Epithelial cell of proximal tubule (primary cell): ENCODE results near the gene ELOVL2. TPM values are rescaled to one million over a fixed set of nuclear protein-coding genes. Genes with fewer than 3 reads are reported as not detected.

ENCODE experiments used
- DNase-seq: peaks from one replicate; pipeline ENCODE4 v3.0.0-alpha.2; 2011; ENCODE audit warnings: low read depth
- H3K4me3 ChIP-seq: 2 replicates; pipeline ENCODE4 v1.5.1; 2011; ENCODE audit warnings: low read depth, mild to moderate bottlenecking, low read length
- total RNA-seq: library from RNA; depleted of rRNA; stranded (reverse); fragments of >200 nt; gene quantifications from 2 replicates; pipeline ENCODE4 v1.2.3, GENCODE V29; 2015
- TF ChIP-seq, protein P1 (sequence below): conservative IDR thresholded peaks from 2 replicates; pipeline ENCODE4 v1.5.1; 2012; ENCODE audit warnings: low read depth, mild to moderate bottlenecking, low read length

The ELOVL2 gene
- total RNA-seq, 1 donor from 2014 or later, result 1.3 TPM

DNA sequence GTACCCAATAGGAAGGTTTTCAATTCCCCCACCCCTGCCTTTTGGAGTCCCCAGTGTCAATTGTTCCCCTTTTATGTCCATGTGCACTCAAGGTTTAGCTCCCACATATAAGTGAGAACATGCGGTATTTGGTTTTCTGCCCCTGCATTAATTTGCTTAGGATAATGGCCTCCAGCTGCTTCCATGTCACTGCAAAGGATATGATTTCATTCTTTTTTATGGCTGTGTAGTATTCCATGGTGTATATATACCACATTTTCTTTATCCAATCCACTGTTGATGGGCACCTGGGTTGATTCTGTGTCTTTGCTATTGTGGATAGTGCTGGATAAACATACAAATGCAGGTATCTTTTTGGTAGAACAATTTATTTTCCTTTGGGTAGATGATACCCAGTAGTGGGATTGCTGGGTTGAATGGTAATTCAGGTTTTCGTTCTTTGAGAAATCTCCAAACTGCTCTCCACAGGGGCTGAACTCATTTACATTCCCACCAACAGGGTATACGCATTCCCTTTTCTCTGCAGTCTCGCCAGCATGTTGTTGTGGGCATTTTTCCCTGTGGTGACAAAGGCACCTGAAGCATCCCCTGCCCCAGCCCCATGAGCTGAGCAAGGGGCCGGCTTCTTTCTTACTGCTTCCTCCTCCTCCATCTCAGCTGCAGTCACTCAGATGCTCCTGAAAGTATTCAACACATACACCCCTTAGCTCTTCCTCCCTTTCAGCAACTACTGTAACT lies 66.7 kb downstream of the ELOVL2 start:
- H3K4me3 ChIP-seq, result no peak overlapping the region
- TF ChIP-seq, protein P1, sequence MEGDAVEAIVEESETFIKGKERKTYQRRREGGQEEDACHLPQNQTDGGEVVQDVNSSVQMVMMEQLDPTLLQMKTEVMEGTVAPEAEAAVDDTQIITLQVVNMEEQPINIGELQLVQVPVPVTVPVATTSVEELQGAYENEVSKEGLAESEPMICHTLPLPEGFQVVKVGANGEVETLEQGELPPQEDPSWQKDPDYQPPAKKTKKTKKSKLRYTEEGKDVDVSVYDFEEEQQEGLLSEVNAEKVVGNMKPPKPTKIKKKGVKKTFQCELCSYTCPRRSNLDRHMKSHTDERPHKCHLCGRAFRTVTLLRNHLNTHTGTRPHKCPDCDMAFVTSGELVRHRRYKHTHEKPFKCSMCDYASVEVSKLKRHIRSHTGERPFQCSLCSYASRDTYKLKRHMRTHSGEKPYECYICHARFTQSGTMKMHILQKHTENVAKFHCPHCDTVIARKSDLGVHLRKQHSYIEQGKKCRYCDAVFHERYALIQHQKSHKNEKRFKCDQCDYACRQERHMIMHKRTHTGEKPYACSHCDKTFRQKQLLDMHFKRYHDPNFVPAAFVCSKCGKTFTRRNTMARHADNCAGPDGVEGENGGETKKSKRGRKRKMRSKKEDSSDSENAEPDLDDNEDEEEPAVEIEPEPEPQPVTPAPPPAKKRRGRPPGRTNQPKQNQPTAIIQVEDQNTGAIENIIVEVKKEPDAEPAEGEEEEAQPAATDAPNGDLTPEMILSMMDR, result no peak
- DNase-seq, result no peak

DNA sequence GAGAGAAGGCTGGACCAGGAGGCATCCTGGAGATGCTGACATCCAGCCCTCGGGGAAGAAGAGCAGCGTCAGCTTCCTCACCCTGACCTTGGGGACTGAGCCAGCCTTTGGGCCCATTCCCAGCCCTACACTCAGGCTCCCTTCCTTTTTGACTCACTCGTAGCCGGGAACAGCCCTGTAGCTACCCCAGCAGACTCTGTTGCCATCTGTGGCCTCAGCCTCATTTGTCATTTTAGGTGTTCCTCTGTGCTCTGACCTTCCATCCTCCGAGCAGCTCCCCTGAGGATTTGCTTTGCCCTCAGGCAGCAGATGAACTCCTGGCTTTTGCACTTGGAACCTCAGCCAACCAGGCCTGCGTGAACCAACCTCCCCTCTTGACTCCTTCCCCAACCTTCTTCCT lies 67.5 kb downstream of the ELOVL2 start:
- TF ChIP-seq, protein P1, result no peak

DNA sequence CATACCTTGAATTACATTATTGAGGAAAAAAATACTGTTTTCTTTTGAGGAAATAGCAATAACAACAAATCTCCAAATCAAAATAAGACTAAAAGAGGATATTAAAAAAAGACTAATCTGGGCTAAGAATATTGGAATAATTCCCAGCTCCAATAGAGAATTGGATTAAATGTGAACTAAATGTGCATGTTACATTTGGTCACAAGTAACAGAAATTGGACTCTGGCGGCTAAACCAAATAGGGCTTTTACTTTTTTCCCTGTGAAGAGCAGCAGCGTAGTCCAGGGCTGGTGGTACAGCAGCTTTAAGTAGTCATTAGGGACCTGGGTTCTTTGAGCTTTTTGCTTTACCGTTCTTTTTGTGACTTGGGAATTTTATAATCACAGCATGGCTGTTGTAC lies 71.9 kb downstream of the ELOVL2 start:
- DNase-seq, result no peak
- TF ChIP-seq, protein P1, result no peak

More for the DNA sequence above, 67.5 kb downstream of the ELOVL2 start:
- H3K4me3 ChIP-seq, result no peak overlapping the region
- DNase-seq, result no peak

DNA sequence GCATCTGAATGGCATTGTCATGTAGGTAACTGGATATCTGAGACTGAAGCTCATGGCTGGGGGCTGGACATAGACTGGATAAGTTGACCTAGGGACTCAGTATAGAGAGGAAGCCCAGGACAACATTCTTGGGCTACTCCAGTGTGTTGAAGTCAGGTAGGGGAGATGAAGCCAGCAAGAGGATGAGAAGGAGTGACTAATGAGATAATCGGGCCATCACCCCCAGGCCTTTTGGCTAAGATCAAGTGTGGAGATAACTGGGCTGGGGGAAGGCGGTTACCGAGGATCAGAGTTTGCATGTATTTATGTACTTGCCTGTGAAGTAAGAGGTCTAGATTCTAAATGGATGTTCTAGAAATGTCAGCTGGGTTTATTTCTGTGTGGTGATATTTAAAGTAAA lies 73.4 kb downstream of the ELOVL2 start:
- no peak for DNase-seq
- TF ChIP-seq, protein P1, result no peak
- H3K4me3 ChIP-seq, result no peak overlapping the region

More for the DNA sequence above, 71.9 kb downstream of the ELOVL2 start:
- no peak overlapping the region for H3K4me3 ChIP-seq

DNA sequence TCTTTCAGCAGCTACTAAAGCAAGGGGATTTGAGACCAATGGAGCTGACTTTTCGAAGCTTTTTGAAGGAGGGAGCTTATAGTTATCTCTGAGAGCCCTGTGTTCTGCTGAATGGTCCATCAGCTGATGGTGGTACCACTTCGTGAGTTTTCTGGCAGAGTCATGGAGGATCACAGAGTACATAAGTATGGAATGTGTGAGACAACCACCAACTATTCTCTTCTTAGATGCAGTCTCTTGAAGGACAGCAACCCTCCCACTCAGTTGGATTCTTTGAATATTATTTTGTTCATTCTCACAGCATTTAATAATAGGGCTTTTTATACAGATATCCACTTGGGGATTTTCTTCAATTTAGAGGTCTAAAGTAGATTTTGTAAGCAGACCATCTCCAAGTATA lies 75.3 kb downstream of the ELOVL2 start:
- no peak overlapping the region for H3K4me3 ChIP-seq
- TF ChIP-seq, protein P1, result no peak
- DNase-seq, result no peak

DNA sequence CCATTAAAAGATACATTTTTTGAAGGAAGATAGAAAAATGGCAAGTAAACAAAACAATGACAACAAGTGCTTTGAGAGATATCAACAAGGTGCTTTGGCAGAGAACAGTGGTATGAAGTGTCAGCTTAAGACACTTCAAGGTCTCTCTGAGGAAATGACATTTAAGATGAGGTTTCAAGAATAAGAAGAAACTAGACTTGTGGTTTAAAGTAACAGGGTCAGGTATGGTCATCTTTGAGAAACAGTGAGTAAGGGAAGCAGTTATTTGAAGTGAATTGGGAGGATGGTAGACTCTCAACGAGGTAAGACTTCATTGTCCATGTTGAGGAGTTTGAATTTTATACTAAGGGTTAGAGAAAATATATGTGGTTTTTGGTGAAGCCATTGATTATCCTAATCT lies 79.4 kb downstream of the ELOVL2 start:
- TF ChIP-seq, protein P1, result no peak
- no peak overlapping the region for H3K4me3 ChIP-seq
- DNase-seq, result no peak

DNA sequence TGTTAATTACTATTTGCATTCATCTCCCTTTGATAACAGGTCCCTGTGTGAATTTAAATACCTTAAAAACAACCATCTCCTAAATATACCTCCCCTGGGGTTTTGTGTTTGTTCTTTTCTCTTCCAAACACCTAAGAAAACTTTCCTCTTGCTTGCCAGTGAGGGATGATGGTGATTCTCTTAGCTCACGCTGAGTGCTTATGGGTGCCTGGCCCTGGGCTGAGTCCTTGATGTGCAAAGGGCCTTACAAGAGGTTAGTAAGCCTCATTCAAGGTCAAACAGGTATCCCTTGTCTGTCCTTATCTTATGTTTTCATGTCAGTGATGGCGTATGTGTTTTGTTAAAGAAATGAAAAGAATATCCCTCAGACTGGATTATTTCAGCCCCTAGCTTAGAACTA lies 81.0 kb downstream of the ELOVL2 start:
- TF ChIP-seq, protein P1, result no peak
- H3K4me3 ChIP-seq, result no peak overlapping the region
- DNase-seq, result no peak
